Liver (tissue), 3 donors: ENCODE measurements around the gene CDC40.

ENCODE experiments used
- CTCF ChIP-seq: fragments of 150-350 bp; IDR thresholded peaks from 2 replicates; pipeline ENCODE4 v1.5.1; 2017; ENCODE audit warnings: improper control_type of control experiment, low read depth, low read length; ENCODE audit not compliant: missing input control
- REST ChIP-seq: IDR thresholded peaks from 2 replicates; pipeline ENCODE4 v1.6.1; 2016; ENCODE audit warnings: antibody characterized with exemption, mild to moderate bottlenecking
- TAF1 ChIP-seq: conservative IDR thresholded peaks from 2 replicates; pipeline ENCODE4 v1.6.1; 2016; ENCODE audit warnings: antibody characterized with exemption, mild to moderate bottlenecking
- donor health status: healthy.
- donor health status: healthy.

GRCh38 chr6:110183292-110183885, 3.2 kb downstream of the CDC40 start:
- no peak for TF ChIP-seq REST
- TF ChIP-seq CTCF = no peak
- no peak for TF ChIP-seq TAF1
